SK-N-SH (cell line): ENCODE data around the gene APH1B.

Source experiments
- EZH2phosphoT487 ChIP-seq: fragments of 200-600 bp; sonication (generic); IDR thresholded peaks from 2 replicates; pipeline ENCODE4 v1.6.1; 2017; ENCODE audit warnings: low read depth, mixed run types, mild to moderate bottlenecking, antibody characterized with exemption, moderate library complexity, borderline replicate concordance
- POLR2AphosphoS5 ChIP-seq: IDR thresholded peaks from 2 replicates; pipeline ENCODE4 v1.6.1; 2012; ENCODE audit warnings: low read depth, low read length
- YY1 ChIP-seq: IDR thresholded peaks from 2 replicates; pipeline ENCODE4 v1.4.0; 2012; ENCODE audit warnings: low read depth, mild to moderate bottlenecking

GRCh38 chr15:63353887-63354286, 76.5 kb downstream of the APH1B start:
- no peak for TF ChIP-seq POLR2AphosphoS5
- TF ChIP-seq YY1, result no peak
- no peak for TF ChIP-seq EZH2phosphoT487
